Activated CD8-positive, alpha-beta T cell treated with anti-CD3 and anti-CD28 coated beads for 36 hours (primary cell): ENCODE results near the gene C4orf36. TPM values are rescaled to one million over a fixed set of nuclear protein-coding genes. Genes with fewer than 3 reads are reported as not detected.
"Not testable (repeated sequence)": the region's sequence is repeated elsewhere in the genome, so short reads cannot be mapped to it uniquely, and the experiment has no call there.

Experiments used
- ATAC-seq: fragments of 200-7000 bp; cut with Tn5 transposase; one replicate; pipeline ENCODE4 v1.10.0; 2021; ENCODE audit warnings: mild to moderate bottlenecking, moderate library complexity
- CTCF ChIA-PET: fragments of 350-600 bp; sonication (Branson Sonifier 250); formaldehyde crosslinking; loops from one replicate; lab custom pipeline; 2021; ENCODE audit warnings: antibody characterized with exemption; lab: Charles Lee
- POLR2A ChIA-PET: fragments of 350-600 bp; sonication (Branson Sonifier 250); formaldehyde crosslinking; loops from one replicate; lab custom pipeline; 2021; ENCODE audit warnings: antibody characterized with exemption; lab: Charles Lee
- DNase-seq: peaks from one replicate; pipeline ENCODE4 v3.0.0-alpha.2; 2020
- H3K27ac Mint-ChIP-seq: one replicate; pipeline ENCODE4 v1.8.0; 2021; ENCODE audit warnings: mild to moderate bottlenecking, mixed read lengths
- H3K27me3 Mint-ChIP-seq: one replicate; pipeline ENCODE4 v1.8.0; 2021; ENCODE audit warnings: mixed read lengths
- H3K36me3 Mint-ChIP-seq: one replicate; pipeline ENCODE4 v1.8.0; 2021; ENCODE audit warnings: low read depth, mixed read lengths
- H3K4me1 Mint-ChIP-seq: one replicate; pipeline ENCODE4 v1.8.0; 2021; ENCODE audit warnings: low read depth, mixed read lengths
- H3K4me3 Mint-ChIP-seq: one replicate; pipeline ENCODE4 v1.8.0; 2021; ENCODE audit warnings: mild to moderate bottlenecking, moderate library complexity, mixed read lengths
- H3K9me3 Mint-ChIP-seq: one replicate; pipeline ENCODE4 v1.8.0; 2021; ENCODE audit warnings: mixed read lengths
- intact Hi-C: fragments of 100-400 bp; cut with micrococcal nuclease; formaldehyde crosslinking; loops from one replicate; pipeline ENCODE4 v1.10.0; 2022
- total RNA-seq, 2 experiments: library from RNA; stranded (reverse); gene quantifications; one replicate each; pipeline ENCODE4 v1.2.3, GENCODE V29; 2021
- TF ChIP-seq, protein P1 (sequence below): fragments of 200-600 bp; IDR thresholded peaks from one replicate; pipeline ENCODE4 v1.8.0; 2022; ENCODE audit warnings: antibody characterized with exemption, mild to moderate bottlenecking

C4orf36 gene
- total RNA-seq, 2 experiments from 2014 or later, result not detected

- ATAC-seq (no peak), DNase-seq (no peak)
- Mint-ChIP-seq H3K27ac (no peak overlapping the region), H3K27me3 (no peaks in the 10 kb centered on the region), H3K4me3 (no peak overlapping the region), H3K9me3 (peaks cover 10% of the 10 kb centered on the region), H3K4me1 (no peaks in the 10 kb centered on the region), H3K36me3 (no peaks in the 10 kb centered on the region)
- ChIA-PET CTCF (interaction anchor here (0.8 to 1.1 kb wide), 2 partner anchors 9 to 20 kb away, joined by 3 read pairs; no protein-coding TSS in a partner anchor), POLR2A (no interaction called here)
- intact Hi-C loops, result no loop called here
- TF ChIP-seq, protein P1, sequence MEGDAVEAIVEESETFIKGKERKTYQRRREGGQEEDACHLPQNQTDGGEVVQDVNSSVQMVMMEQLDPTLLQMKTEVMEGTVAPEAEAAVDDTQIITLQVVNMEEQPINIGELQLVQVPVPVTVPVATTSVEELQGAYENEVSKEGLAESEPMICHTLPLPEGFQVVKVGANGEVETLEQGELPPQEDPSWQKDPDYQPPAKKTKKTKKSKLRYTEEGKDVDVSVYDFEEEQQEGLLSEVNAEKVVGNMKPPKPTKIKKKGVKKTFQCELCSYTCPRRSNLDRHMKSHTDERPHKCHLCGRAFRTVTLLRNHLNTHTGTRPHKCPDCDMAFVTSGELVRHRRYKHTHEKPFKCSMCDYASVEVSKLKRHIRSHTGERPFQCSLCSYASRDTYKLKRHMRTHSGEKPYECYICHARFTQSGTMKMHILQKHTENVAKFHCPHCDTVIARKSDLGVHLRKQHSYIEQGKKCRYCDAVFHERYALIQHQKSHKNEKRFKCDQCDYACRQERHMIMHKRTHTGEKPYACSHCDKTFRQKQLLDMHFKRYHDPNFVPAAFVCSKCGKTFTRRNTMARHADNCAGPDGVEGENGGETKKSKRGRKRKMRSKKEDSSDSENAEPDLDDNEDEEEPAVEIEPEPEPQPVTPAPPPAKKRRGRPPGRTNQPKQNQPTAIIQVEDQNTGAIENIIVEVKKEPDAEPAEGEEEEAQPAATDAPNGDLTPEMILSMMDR, result no peak
Observed at GRCh38 chr4:86878640-86879039, 13.6 kb downstream of the C4orf36 start.

DNA sequence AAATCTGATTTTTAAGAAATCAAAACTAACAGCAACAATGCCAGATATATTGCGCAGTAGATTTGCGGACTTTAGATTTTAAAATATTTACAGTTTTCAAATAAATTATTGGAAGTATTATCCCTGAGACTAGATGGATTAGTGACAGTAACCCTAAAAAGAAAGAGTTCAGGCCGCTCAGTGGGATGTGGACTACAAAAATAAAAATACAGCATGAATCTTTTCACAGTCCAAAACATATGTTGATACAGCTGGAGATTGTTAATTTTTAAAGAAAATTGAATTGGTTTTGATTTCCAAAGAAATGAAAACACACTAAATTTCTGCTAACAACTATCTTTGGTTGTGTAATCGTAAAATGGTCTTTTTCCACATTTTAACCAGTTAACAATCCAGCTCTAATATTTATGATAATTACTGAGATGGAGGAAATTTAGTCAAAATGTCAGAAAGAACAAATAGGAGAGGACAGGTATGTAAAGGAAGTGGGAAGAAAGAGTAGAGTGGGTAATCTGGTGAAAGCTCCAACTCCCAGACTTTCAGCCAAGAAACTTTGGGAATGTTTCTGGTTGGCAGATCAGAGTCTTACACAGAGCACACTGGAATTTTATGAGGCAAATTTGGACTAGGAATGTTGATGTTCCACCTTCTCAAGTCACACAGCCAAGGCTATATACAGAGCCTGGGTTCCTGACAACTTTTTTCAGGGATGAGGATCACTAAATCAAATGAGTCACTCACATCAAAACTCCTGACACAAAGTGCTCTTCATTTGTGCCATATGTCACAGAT lies 15.1 kb downstream of the C4orf36 start:
- Mint-ChIP-seq H3K27ac (no peak overlapping the region), H3K27me3 (no peaks in the 10 kb centered on the region), H3K36me3 (no peaks in the 10 kb centered on the region), H3K4me3 (no peak overlapping the region), H3K4me1 (no peaks in the 10 kb centered on the region), H3K9me3 (peaks cover 10% of the 10 kb centered on the region)
- ChIA-PET POLR2A (no interaction called here), CTCF (no interaction called here)
- TF ChIP-seq, protein P1, result no peak
- intact Hi-C loops, result no loop called here
- no peak for DNase-seq
- ATAC-seq, result no peak

DNA sequence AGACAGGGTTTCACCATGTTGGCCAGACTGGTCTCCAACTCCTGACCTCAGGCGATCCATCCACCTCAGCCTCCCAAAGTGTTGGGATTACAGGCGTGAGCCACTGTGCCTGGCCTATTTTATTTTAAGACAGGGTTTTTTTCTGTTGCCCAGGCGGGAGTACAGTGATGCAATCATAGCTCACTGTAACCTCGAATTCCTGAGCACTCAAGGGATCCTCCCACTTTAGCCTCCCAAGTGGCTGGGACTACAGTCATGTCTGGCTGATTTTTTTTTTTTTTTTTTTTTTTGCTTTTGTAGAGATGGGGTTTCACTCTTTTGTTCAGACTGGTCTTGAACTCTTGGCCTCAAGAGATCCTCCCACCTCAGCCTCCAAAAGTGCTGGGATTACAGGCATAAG lies 16.8 kb downstream of the C4orf36 start:
- DNase-seq, POLR2A ChIA-PET, H3K4me1 Mint-ChIP-seq, ATAC-seq, H3K27me3 Mint-ChIP-seq, intact Hi-C loops, H3K4me3 Mint-ChIP-seq, CTCF ChIA-PET, H3K36me3 Mint-ChIP-seq, H3K27ac Mint-ChIP-seq: not testable (repeated sequence)
- peaks cover 10% of the 10 kb centered on the region for H3K9me3 Mint-ChIP-seq

- TF ChIP-seq, protein P1, result no peak
- H3K27ac Mint-ChIP-seq, result no peak overlapping the region
- ChIA-PET POLR2A (interaction anchor here (1.0 kb wide), 1 partner anchor 11 kb away, joined by 3 read pairs; no protein-coding TSS in a partner anchor), CTCF (no interaction called here)
- no peaks in the 10 kb centered on the region for H3K9me3 Mint-ChIP-seq
- intact Hi-C loops, result no loop called here
- no peaks in the 10 kb centered on the region for H3K4me1 Mint-ChIP-seq
- no peak overlapping the region for H3K4me3 Mint-ChIP-seq
- H3K36me3 Mint-ChIP-seq, result no peaks in the 10 kb centered on the region
- ATAC-seq (no peak), DNase-seq (no peak)
- no peaks in the 10 kb centered on the region for H3K27me3 Mint-ChIP-seq
Observed at GRCh38 chr4:86872135-86872534, 20.1 kb downstream of the C4orf36 start.

GRCh38 chr4:86870442-86871069 lies 21.7 kb downstream of the C4orf36 start:
- Mint-ChIP-seq H3K27ac (no peak overlapping the region), H3K4me1 (no peaks in the 10 kb centered on the region)
- CTCF ChIA-PET, result no interaction called here

More at GRCh38 chr4:86870442-86871069, 21.7 kb downstream of the C4orf36 start:
- Mint-ChIP-seq H3K27me3 (no peaks in the 10 kb centered on the region), H3K9me3 (peaks cover 3% of the 10 kb centered on the region), H3K4me3 (no peak overlapping the region), H3K36me3 (no peaks in the 10 kb centered on the region)
- intact Hi-C loops, result no loop called here
- TF ChIP-seq, protein P1, result no peak
- ATAC-seq (no peak), DNase-seq (no peak)
- POLR2A ChIA-PET, result no interaction called here
